CD14-positive monocyte (primary cell): Measurements from ENCODE around the gene C1QTNF8. TPM values are rescaled to one million over a fixed set of nuclear protein-coding genes. Genes with fewer than 3 reads are reported as not detected.

Experiments used
- DNase-seq, 3 donors: peaks; one replicate each; pipeline ENCODE4 v3.0.0-alpha.2; 2011 to 2022
- H2AFZ ChIP-seq: 2 replicates; pipeline ENCODE4 v1.6.0; 2012; ENCODE audit warnings: mild to moderate bottlenecking, low read depth, low read length, inconsistent platforms; ENCODE audit not compliant: insufficient read depth, poor library complexity, severe bottlenecking
- H3K27ac ChIP-seq, 2 donors: 1 replicate in 1 of 2; 2 replicates in 1 of 2; pipeline ENCODE4 v1.5.1; 2012 to 2013; ENCODE audit warnings: low read length in 2 of 2, control low read depth in 1 of 2, inconsistent platforms in 1 of 2, low read depth in 1 of 2, mild to moderate bottlenecking in 1 of 2
- H3K27me3 ChIP-seq, 2 donors: one replicate each; pipeline versions ENCODE4 v1.6.0 to v1.6.1; 2011 to 2013; ENCODE audit warnings: low read length in 2 of 2; ENCODE audit not compliant: control insufficient read depth in 2 of 2, insufficient read depth in 2 of 2
- H3K36me3 ChIP-seq, 2 donors: replicated peaks in 1 of 2; 1 replicate in 1 of 2; 2 replicates in 1 of 2; pipeline versions ENCODE4 v1.5.1 to v1.6.1; 2012 to 2013; ENCODE audit warnings: low read length in 2 of 2, control low read depth in 1 of 2, inconsistent platforms in 1 of 2, mild to moderate bottlenecking in 1 of 2; ENCODE audit not compliant: insufficient read depth in 2 of 2, control insufficient read depth in 1 of 2
- H3K4me1 ChIP-seq, 2 donors: 1 replicate in 1 of 2; 2 replicates in 1 of 2; pipeline versions ENCODE4 v1.5.1 to v1.6.1; 2012 to 2013; ENCODE audit warnings: low read length in 2 of 2, control low read depth in 1 of 2, inconsistent platforms in 1 of 2, mild to moderate bottlenecking in 1 of 2, moderate library complexity in 1 of 2; ENCODE audit not compliant: insufficient read depth in 2 of 2, control insufficient read depth in 1 of 2
- H3K4me2 ChIP-seq: replicated peaks from 2 replicates; pipeline ENCODE3; 2012; ENCODE audit warnings: low read length, moderate library complexity, mild to moderate bottlenecking; ENCODE audit not compliant: poor library complexity, severe bottlenecking; ENCODE audit errors: extremely low read depth
- H3K4me3 ChIP-seq, 3 experiments: fragments of 200-600 bp in 1 of 3; sonication (generic) in 1 of 3; replicated peaks in 1 of 3; 1 replicate in 2 of 3; 2 replicates in 1 of 3; pipeline ENCODE4 v1.5.1; 2011 to 2013; ENCODE audit warnings: low read length in 3 of 3, mild to moderate bottlenecking in 3 of 3, control low read depth in 2 of 3, low read depth in 2 of 3, inconsistent platforms in 1 of 3, moderate library complexity in 1 of 3
- H3K79me2 ChIP-seq: 2 replicates; pipeline ENCODE4 v1.6.0; 2012; ENCODE audit warnings: mild to moderate bottlenecking, control low read depth, inconsistent platforms, low read length, moderate library complexity; ENCODE audit not compliant: insufficient read depth
- H3K9ac ChIP-seq: 2 replicates; pipeline ENCODE4 v1.6.0; 2017; ENCODE audit warnings: low read length, mild to moderate bottlenecking; ENCODE audit not compliant: insufficient read depth, poor library complexity, severe bottlenecking
- H3K9me3 ChIP-seq, 2 donors: replicated peaks in 1 of 2; 1 replicate in 1 of 2; 2 replicates in 1 of 2; pipeline versions ENCODE4 v1.5.1 to v1.6.1; 2012 to 2013; ENCODE audit warnings: low read length in 2 of 2, control low read depth in 1 of 2; ENCODE audit not compliant: control insufficient read depth in 1 of 2, insufficient read depth in 1 of 2
- H4K20me1 ChIP-seq: 2 replicates; pipeline ENCODE4 v1.6.0; 2012; ENCODE audit warnings: mild to moderate bottlenecking, low read length, control low read depth, moderate library complexity; ENCODE audit not compliant: insufficient read depth
- H3K27ac Mint-ChIP-seq, 7 donors: one replicate each; pipeline ENCODE4 v1.8.0; 2020; ENCODE audit warnings: mild to moderate bottlenecking in 7 of 7, mixed read lengths in 7 of 7, moderate library complexity in 6 of 7, inconsistent platforms in 2 of 7
- H3K27me3 Mint-ChIP-seq, 3 donors: one replicate each; pipeline ENCODE4 v1.8.0; 2021 to 2022; ENCODE audit warnings: low read depth in 3 of 3, mild to moderate bottlenecking in 3 of 3, mixed read lengths in 3 of 3, moderate library complexity in 3 of 3, inconsistent platforms in 1 of 3
- H3K36me3 Mint-ChIP-seq, 2 donors: one replicate each; pipeline ENCODE4 v1.8.0; 2020; ENCODE audit warnings: mixed read lengths in 2 of 2, inconsistent platforms in 1 of 2, mild to moderate bottlenecking in 1 of 2
- H3K4me1 Mint-ChIP-seq: one replicate; pipeline ENCODE4 v1.8.0; 2020; ENCODE audit warnings: mild to moderate bottlenecking, mixed read lengths
- H3K4me3 Mint-ChIP-seq, 2 donors: one replicate each; pipeline ENCODE4 v1.8.0; 2020; ENCODE audit warnings: mild to moderate bottlenecking in 2 of 2, mixed read lengths in 2 of 2, moderate library complexity in 1 of 2
- H3K9me3 Mint-ChIP-seq, 7 donors: one replicate each; pipeline ENCODE4 v1.8.0; 2020 to 2022; ENCODE audit warnings: mixed read lengths in 7 of 7, mild to moderate bottlenecking in 6 of 7, moderate library complexity in 6 of 7, inconsistent platforms in 2 of 7
- CTCF ChIP-seq: fragments of 200-600 bp; IDR thresholded peaks from one replicate; pipeline ENCODE4 v1.8.0; 2022; ENCODE audit warnings: antibody characterized with exemption, mild to moderate bottlenecking
- WGBS: methylation state at CpG from one replicate; pipeline ENCODE4 v1.1.5; 2013; ENCODE audit warnings: missing lambda C conversion rate; ENCODE audit not compliant: insufficient coverage; 5-methylcytosine and 5-hydroxymethylcytosine counted together
- intact Hi-C, 2 donors: fragments of 100-400 bp; cut with micrococcal nuclease; formaldehyde crosslinking; loops; one replicate each; pipeline versions ENCODE4 v1.15.0 to v1.15.1; 2023
- polyA plus RNA-seq, 3 donors: library from polyadenylated mRNA; depleted of rRNA in 1 of 3; unstranded in 2 of 3; stranded (reverse) in 1 of 3; fragments of 300-500 nt in 2 of 3; fragments of >200 nt in 1 of 3; fragmentation: Illumina TruSeq in 2 of 3; gene quantifications; 1 replicate in 2 of 3; 2 replicates in 1 of 3; pipeline ENCODE4 v1.2.3, GENCODE V29; 2012 to 2021

C1QTNF8 gene
- polyA plus RNA-seq, 3 donors, result not detected

DNA sequence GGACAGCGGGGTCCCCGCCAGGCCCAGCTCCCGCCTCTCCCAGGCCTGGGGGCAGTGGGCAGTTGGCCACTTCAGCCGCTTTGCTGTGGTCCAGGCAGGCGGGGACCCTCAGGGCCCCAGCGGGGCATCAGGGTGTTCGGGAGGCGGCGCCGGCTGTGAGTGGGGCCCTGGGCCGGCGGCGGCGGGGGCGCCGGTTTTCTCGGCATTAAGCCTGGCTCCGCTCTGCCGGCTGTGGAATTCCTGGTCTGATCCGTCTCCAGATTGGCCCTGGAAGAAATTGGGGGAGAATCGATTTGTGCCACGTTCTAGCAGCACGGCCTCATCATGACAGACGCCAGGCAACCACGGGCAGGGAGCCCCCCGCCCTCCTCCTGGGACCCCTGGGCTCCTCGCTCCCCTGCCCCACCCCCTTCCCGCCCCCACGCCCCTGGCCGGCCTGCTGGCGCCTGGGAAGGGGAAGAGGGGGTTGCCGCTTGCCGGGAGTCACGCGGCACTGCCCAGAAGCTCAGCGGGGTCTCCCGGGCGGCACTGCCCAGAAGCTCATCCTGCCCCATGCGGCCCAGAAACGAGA is 52.1 kb downstream of the C1QTNF8 start:
- Histone ChIP-seq H3K4me2 (no peak overlapping the region), H2AFZ (no peak overlapping the region)
- intact Hi-C loops, result no loop called here

GRCh38 chr16:1042866-1043265 is 53.2 kb downstream of the C1QTNF8 start:
- no peak for TF ChIP-seq CTCF
- Histone ChIP-seq H2AFZ (no peak overlapping the region), H3K9me3 (peaks cover 0 to 17% of the 10 kb centered on the region in 2 donors), H3K4me2 (no peak overlapping the region), H3K9ac (no peak overlapping the region), H4K20me1 (no peaks in the 10 kb centered on the region), H3K79me2 (no peaks in the 10 kb centered on the region), H3K4me1 (no peaks in the 10 kb centered on the region), H3K27ac (no peak overlapping the region), H3K36me3 (no peaks in the 10 kb centered on the region), H3K27me3 (no peaks in the 10 kb centered on the region), H3K4me3 (no peak overlapping the region)
- 67% methylated on average over 18 of the region's 19 CpGs for WGBS
- H3K27ac Mint-ChIP-seq, result no peak overlapping the region
- peaks cover 0 to 8% (median 8%) of the 10 kb centered on the region in 3 donors for H3K27me3 Mint-ChIP-seq
- intact Hi-C loops, result no loop called here
- H3K4me1 Mint-ChIP-seq, result no peaks in the 10 kb centered on the region
- no peak overlapping the region for H3K4me3 Mint-ChIP-seq
- H3K36me3 Mint-ChIP-seq, result no peaks in the 10 kb centered on the region
- no peak for DNase-seq
- H3K9me3 Mint-ChIP-seq, result peaks cover 0 to 15% (median 6%) of the 10 kb centered on the region in 7 donors

More for the DNA sequence above, 52.1 kb downstream of the C1QTNF8 start:
- 72% methylated on average over 30 of the region's 40 CpGs for whole genome bisulfite sequencing
- Histone ChIP-seq H3K27me3 (no peaks in the 10 kb centered on the region), H3K4me1 (no peaks in the 10 kb centered on the region), H3K27ac (no peak overlapping the region), H3K9me3 (peaks cover 0 to 17% of the 10 kb centered on the region in 2 donors), H3K36me3 (no peaks in the 10 kb centered on the region), H3K4me3 (no peak overlapping the region), H3K9ac (no peak overlapping the region), H4K20me1 (no peaks in the 10 kb centered on the region), H3K79me2 (no peaks in the 10 kb centered on the region)
- Mint-ChIP-seq H3K4me3 (no peak overlapping the region), H3K9me3 (peaks cover 0 to 15% (median 6%) of the 10 kb centered on the region in 7 donors), H3K4me1 (no peaks in the 10 kb centered on the region), H3K36me3 (no peaks in the 10 kb centered on the region), H3K27me3 (peaks cover 0 to 10% (median 8%) of the 10 kb centered on the region in 3 donors), H3K27ac (no peak overlapping the region)
- DNase-seq, result no peak
- TF ChIP-seq CTCF, result no peak
